PFSK-1 (cell line): ENCODE measurements around the gene BRD3OS.

Experiments used
- FOXP2 ChIP-seq: optimal IDR thresholded peaks from 2 replicates; pipeline ENCODE3; 2011; ENCODE audit warnings: borderline replicate concordance, control low read depth, inconsistent platforms; ENCODE audit not compliant: insufficient read depth; ENCODE audit errors: extremely low read length, extremely low read depth
- POLR2AphosphoS5 ChIP-seq: IDR thresholded peaks from 2 replicates; pipeline ENCODE4 v1.6.1; 2012; ENCODE audit warnings: low read depth, mild to moderate bottlenecking, control low read depth, low read length, moderate library complexity
- SIN3A ChIP-seq: IDR thresholded peaks from 2 replicates; pipeline ENCODE4 v1.6.1; 2012; ENCODE audit warnings: mild to moderate bottlenecking, low read length, moderate library complexity, borderline replicate concordance; ENCODE audit not compliant: insufficient read depth
- TAF1 ChIP-seq: IDR thresholded peaks from 2 replicates; pipeline ENCODE4 v1.6.1; 2012; ENCODE audit warnings: low read length, control low read depth, borderline replicate concordance; ENCODE audit not compliant: insufficient read depth
- TF ChIP-seq, protein P1 (sequence below), 2 experiments: IDR thresholded peaks; 2 replicates each; pipeline versions ENCODE4 v1.6.1 to v1.8.0; 2011 to 2012; ENCODE audit warnings: low read depth in 2 of 2, low read length in 2 of 2, control low read depth in 1 of 2, inconsistent platforms in 1 of 2, mild to moderate bottlenecking in 1 of 2, moderate library complexity in 1 of 2; ENCODE audit not compliant: insufficient read depth in 1 of 2

DNA sequence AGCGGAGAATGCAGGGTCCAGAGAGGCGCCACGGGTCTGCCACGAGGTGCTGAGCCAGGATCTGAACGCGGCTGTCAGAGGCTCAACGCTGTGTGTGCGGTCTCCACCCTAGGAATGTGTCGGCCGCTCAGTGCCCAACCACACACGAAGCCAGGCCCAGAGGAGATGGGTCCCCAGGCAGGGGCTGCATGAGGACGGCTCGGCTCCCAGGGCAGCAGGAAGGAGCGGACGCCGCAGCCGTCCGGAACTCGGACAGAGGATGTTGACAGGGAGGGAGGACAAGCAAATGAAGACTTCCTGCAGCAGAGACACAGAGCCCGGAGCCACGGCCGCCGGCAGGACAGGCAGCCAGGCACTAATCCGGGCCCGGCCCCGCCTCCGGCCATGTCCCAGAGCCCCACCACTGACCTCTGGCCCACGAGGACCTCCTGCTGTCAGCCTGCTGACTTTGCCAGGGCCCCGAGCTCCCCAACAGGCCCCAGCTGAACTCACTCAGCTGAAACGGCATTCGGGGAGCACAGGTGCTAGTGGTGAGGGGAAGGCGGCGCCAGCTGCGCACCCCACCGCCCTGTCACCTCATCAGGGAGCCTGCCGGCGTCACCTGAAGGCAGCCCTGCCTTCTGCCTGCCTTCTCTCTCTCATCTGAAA is 45.9 kb upstream of the BRD3OS start:
- TF ChIP-seq FOXP2 = peak; percentile 94
- TF ChIP-seq, protein P1, sequence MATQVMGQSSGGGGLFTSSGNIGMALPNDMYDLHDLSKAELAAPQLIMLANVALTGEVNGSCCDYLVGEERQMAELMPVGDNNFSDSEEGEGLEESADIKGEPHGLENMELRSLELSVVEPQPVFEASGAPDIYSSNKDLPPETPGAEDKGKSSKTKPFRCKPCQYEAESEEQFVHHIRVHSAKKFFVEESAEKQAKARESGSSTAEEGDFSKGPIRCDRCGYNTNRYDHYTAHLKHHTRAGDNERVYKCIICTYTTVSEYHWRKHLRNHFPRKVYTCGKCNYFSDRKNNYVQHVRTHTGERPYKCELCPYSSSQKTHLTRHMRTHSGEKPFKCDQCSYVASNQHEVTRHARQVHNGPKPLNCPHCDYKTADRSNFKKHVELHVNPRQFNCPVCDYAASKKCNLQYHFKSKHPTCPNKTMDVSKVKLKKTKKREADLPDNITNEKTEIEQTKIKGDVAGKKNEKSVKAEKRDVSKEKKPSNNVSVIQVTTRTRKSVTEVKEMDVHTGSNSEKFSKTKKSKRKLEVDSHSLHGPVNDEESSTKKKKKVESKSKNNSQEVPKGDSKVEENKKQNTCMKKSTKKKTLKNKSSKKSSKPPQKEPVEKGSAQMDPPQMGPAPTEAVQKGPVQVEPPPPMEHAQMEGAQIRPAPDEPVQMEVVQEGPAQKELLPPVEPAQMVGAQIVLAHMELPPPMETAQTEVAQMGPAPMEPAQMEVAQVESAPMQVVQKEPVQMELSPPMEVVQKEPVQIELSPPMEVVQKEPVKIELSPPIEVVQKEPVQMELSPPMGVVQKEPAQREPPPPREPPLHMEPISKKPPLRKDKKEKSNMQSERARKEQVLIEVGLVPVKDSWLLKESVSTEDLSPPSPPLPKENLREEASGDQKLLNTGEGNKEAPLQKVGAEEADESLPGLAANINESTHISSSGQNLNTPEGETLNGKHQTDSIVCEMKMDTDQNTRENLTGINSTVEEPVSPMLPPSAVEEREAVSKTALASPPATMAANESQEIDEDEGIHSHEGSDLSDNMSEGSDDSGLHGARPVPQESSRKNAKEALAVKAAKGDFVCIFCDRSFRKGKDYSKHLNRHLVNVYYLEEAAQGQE (IDR thresholded peaks at IDR 0.05; ENCODE audit: insufficient read depth in 1 of 2, low read depth in 2 of 2, low read length in 2 of 2) = 0 out of 4 replicates have a peak, but pooled peaks of 1 of the 2 experiments have one; percentile 26
- TF ChIP-seq POLR2AphosphoS5 = no peak
- 0 out of 2 replicates have a peak, but pooled peaks have one; percentile 46 for TF ChIP-seq TAF1
- peak; percentile 47; the same call in 1 of the 2 replicates for TF ChIP-seq SIN3A
